ENCODE results near the gene TAS2R42. TPM values are rescaled to one million over a fixed set of nuclear protein-coding genes. Genes with fewer than 3 reads are reported as not detected.

TAS2R42 gene, protein sequence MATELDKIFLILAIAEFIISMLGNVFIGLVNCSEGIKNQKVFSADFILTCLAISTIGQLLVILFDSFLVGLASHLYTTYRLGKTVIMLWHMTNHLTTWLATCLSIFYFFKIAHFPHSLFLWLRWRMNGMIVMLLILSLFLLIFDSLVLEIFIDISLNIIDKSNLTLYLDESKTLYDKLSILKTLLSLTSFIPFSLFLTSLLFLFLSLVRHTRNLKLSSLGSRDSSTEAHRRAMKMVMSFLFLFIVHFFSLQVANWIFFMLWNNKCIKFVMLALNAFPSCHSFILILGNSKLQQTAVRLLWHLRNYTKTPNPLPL
- not detected for total RNA-seq

DNA sequence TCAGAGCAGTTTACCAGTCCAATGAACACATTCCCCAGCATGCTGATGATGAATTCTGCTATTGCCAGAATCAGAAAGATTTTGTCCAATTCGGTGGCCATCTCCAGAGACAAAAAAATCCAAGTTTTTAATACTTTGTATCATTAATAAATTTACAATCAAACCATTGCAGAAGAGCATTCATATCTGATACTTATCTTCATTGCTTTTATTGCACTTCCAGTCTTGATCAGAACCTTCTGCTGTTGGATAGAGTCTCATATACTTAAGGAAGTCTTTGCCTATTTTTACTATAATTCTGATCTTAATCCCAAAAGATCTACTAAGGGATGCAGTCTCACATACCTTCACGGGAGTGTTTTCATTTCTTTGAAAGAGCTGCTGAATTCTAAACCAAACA, at the start of gene TAS2R42:
TAS2R42 (minus strand) TSS at position 101 of the 400 bp plus-strand sequence; CDS start at position 101, 0 bp downstream.

DNA sequence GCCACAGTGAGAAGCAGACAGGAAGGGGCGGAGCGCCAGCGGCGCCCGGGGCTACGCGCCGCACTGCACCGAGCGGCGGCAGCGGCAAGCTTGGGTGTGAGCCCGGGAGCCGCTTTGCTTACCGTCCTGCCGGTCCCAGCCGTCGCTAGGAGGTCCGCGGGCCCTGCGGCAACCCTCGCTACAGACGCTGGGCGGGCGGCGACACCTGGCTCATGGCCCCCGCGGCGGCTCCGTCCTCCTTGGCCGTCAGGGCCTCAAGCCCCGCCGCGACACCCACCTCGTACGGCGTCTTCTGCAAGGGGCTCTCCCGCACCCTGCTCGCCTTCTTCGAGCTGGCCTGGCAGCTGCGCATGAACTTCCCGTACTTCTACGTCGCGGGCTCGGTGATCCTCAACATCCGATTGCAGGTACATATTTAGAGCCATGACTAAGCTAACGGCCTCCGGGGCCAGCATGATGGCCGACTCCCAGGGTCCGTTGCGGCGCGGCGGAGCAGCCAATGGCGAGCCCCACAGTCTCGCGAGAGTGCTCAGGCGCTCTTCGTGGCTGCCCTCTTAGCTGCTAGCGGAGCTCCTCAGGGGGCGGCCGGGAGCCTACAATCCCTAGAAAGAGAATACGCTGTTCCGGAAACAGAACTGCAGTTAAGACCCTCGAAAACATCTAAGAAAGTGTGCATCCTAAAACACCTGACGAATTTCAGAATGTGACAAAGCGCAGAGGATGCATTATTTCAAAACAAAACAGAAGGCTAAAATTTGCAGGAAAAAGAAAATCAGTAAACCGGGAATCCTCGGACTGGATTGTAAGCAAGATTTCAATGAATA, 15.4 kb downstream of the TAS2R42 start, which contains the start of gene SMIM10L1:
SMIM10L1 (plus strand) TSS at position 50 of the 824 bp plus-strand sequence; CDS start at position 213, 163 bp downstream.

Other genes with a start within 250 kb of the TAS2R42 start
- 1 to 10 TPM; 1.6 TPM for gene TAS2R14, start 247.7 kb downstream of the TAS2R42 start, total RNA-seq
- gene TAS2R50, start 200.0 kb downstream of the TAS2R42 start, total RNA-seq, result 1 to 10 TPM in 1 of 2 experiments, under 1 TPM in 1; 0.55 to 1.2 TPM
- gene TAS2R20, start 188.6 kb downstream of the TAS2R42 start, total RNA-seq, result 1 to 10 TPM in 1 of 2 experiments, under 1 TPM in 1; 0.86 to 1.4 TPM
- gene TAS2R19, start 164.3 kb downstream of the TAS2R42 start, total RNA-seq, result 1 to 10 TPM; 2.2 to 2.5 TPM
- gene TAS2R31, start 155.5 kb downstream of the TAS2R42 start, total RNA-seq, result 1 to 10 TPM; 2.4 to 3.4 TPM
- gene TAS2R46, start 124.6 kb downstream of the TAS2R42 start, total RNA-seq, result 1 to 10 TPM in 1 of 2 experiments, under 1 TPM in 1; 0.94 to 1.2 TPM
- under 1 TPM; 0.53 to 0.81 TPM for gene TAS2R43, start 94.6 kb downstream of the TAS2R42 start, total RNA-seq
- gene TAS2R30, start 52.3 kb downstream of the TAS2R42 start, total RNA-seq, result 1 to 10 TPM; 2.2 to 2.4 TPM
- 1 to 10 TPM; 8.8 to 8.9 TPM for gene SMIM10L1, start 15.7 kb downstream of the TAS2R42 start, total RNA-seq
- gene PRB3, start 82.8 kb upstream of the TAS2R42 start, total RNA-seq, result not detected
- not detected for gene PRB4, start 123.5 kb upstream of the TAS2R42 start, total RNA-seq
- gene PRB2, start 208.6 kb upstream of the TAS2R42 start, total RNA-seq, result not detected